NB4 (cell line): ENCODE measurements around the gene SPTA1.

Experiments
- CTCF ChIP-seq: IDR thresholded peaks from one replicate; pipeline ENCODE4 v1.5.1; 2012; ENCODE audit warnings: low read depth, low read length
- POLR2A ChIP-seq: IDR thresholded peaks from 2 replicates; pipeline ENCODE4 v1.6.1; 2011; ENCODE audit warnings: mild to moderate bottlenecking; ENCODE audit not compliant: insufficient read length; ENCODE audit errors: extremely low read depth

GRCh38 chr1:158638904-158639303 lies 47.6 kb downstream of the SPTA1 start:
- TF ChIP-seq CTCF (no peak), POLR2A (no peak)
